Fibroblast of skin of abdomen (primary cell): Measurements from ENCODE around the gene OAT.

ENCODE experiments used
- DNase-seq: peaks from one replicate; pipeline ENCODE4 v3.0.0-alpha.2; 2013

The OAT gene

GRCh38 chr10:124353091-124353815, 65.5 kb downstream of the OAT start:
- DNase-seq: no peak

GRCh38 chr10:124351481-124352220, 67.1 kb downstream of the OAT start:
- no peak for DNase-seq

- no peak for DNase-seq
These were observed 67.9 kb downstream of the OAT start for GRCh38 chr10:124350806-124351205.

GRCh38 chr10:124349996-124350280, 68.8 kb downstream of the OAT start:
- no peak for DNase-seq

- DNase-seq: no peak
These were observed 69.3 kb downstream of the OAT start for GRCh38 chr10:124349231-124349995.

- no peak for DNase-seq
These were observed 69.9 kb downstream of the OAT start for GRCh38 chr10:124348801-124349200.

GRCh38 chr10:124347956-124348355, 70.8 kb downstream of the OAT start:
- no peak for DNase-seq
